Measurements from ENCODE around the gene CDC14C.

The CDC14C gene

GRCh38 chr7:48964074-48964473 is 39.7 kb downstream of the CDC14C start:
- H3K4me3 ChIP-seq (ENCODE audit: low read depth in 1 of 2, low read length in 2 of 2): no peak overlapping the region
- no peaks in the 10 kb centered on the region for H3K27me3 ChIP-seq (ENCODE audit: control insufficient read depth in 1 of 2, insufficient read depth in 2 of 2, low read length in 2 of 2)
- H3K9ac ChIP-seq (ENCODE audit: low read depth in 1 of 2, low read length in 2 of 2): no peak overlapping the region
- no peaks in the 10 kb centered on the region for H3K4me1 ChIP-seq (ENCODE audit: control insufficient read depth in 1 of 2, insufficient read depth in 2 of 2, low read length in 2 of 2)
- no peaks in the 10 kb centered on the region for H3K36me3 ChIP-seq (ENCODE audit: control insufficient read depth in 1 of 2, insufficient read depth in 2 of 2, low read length in 2 of 2)
- H3K27ac ChIP-seq (ENCODE audit: low read depth, low read length): no peak overlapping the region
- peaks cover 0 to 2% of the 10 kb centered on the region in 2 donors for H3K9me3 ChIP-seq (ENCODE audit: control insufficient read depth in 1 of 2, low read length in 2 of 2)

DNA sequence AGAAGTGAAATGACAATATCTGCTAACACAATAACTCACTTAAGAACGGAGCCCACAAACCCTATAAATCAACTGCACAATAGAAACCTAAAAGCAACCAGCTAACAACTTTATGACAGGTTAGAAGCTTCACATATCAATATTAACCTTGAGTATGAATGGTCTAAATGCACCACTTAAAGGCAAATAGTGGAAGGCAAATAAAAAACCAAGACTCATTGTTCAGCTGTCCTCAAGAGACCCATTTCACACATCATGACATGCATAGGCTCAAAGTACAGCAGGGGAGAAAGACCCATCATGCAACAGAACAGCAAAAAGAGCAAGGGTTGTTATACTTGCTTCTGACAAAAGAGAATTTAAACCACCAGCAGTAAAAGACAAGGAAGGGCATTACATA is 46.8 kb downstream of the CDC14C start:
- H3K27ac ChIP-seq (ENCODE audit: low read depth, low read length): no peak overlapping the region
- no peaks in the 10 kb centered on the region for H3K36me3 ChIP-seq (ENCODE audit: control insufficient read depth in 1 of 2, insufficient read depth in 2 of 2, low read length in 2 of 2)
- H3K9ac ChIP-seq (ENCODE audit: low read depth in 1 of 2, low read length in 2 of 2): no peak overlapping the region
- no peaks in the 10 kb centered on the region for H3K27me3 ChIP-seq (ENCODE audit: control insufficient read depth in 1 of 2, insufficient read depth in 2 of 2, low read length in 2 of 2)
- H3K4me3 ChIP-seq (ENCODE audit: low read depth in 1 of 2, low read length in 2 of 2): no peak overlapping the region
- no peaks in the 10 kb centered on the region for H3K4me1 ChIP-seq (ENCODE audit: control insufficient read depth in 1 of 2, insufficient read depth in 2 of 2, low read length in 2 of 2)
- H3K9me3 ChIP-seq (ENCODE audit: control insufficient read depth in 1 of 2, low read length in 2 of 2): peaks cover 0 to 13% of the 10 kb centered on the region in 2 donors

DNA sequence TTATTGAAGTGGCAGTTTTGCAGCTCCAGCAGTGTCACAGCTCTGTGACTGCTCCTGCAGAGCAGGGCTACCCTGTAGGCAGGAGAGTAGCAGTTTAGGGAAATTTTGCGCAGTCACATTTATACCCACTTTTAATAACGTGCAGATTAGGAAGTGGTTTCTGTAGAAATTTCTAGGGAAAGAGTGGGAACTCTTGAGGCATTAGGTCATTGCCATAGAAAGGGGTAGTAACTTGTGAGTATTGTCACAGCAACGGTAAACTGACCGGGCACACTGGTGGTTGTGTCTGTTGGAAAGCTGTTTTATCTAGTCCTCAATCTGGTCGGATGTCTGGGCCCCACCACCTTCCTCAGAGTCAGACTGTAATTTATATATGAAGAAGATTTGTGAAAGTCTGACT is 51.9 kb downstream of the CDC14C start:
- H3K4me3 ChIP-seq (ENCODE audit: low read depth in 1 of 2, low read length in 2 of 2): no peak overlapping the region
- no peaks in the 10 kb centered on the region for H3K4me1 ChIP-seq (ENCODE audit: control insufficient read depth in 1 of 2, insufficient read depth in 2 of 2, low read length in 2 of 2)
- no peaks in the 10 kb centered on the region for H3K36me3 ChIP-seq (ENCODE audit: control insufficient read depth in 1 of 2, insufficient read depth in 2 of 2, low read length in 2 of 2)
- H3K9ac ChIP-seq (ENCODE audit: low read depth in 1 of 2, low read length in 2 of 2): no peak overlapping the region
- H3K27ac ChIP-seq (ENCODE audit: low read depth, low read length): no peak overlapping the region
- H3K27me3 ChIP-seq (ENCODE audit: control insufficient read depth in 1 of 2, insufficient read depth in 2 of 2, low read length in 2 of 2): no peaks in the 10 kb centered on the region
- H3K9me3 ChIP-seq (ENCODE audit: control insufficient read depth in 1 of 2, low read length in 2 of 2): peaks cover 0 to under 1% of the 10 kb centered on the region in 2 donors

GRCh38 chr7:48976850-48977249 is 52.5 kb downstream of the CDC14C start:
- Histone ChIP-seq H3K4me3 (ENCODE audit: low read depth in 1 of 2, low read length in 2 of 2) (no peak overlapping the region), H3K4me1 (ENCODE audit: control insufficient read depth in 1 of 2, insufficient read depth in 2 of 2, low read length in 2 of 2) (no peaks in the 10 kb centered on the region), H3K36me3 (ENCODE audit: control insufficient read depth in 1 of 2, insufficient read depth in 2 of 2, low read length in 2 of 2) (no peaks in the 10 kb centered on the region), H3K27ac (ENCODE audit: low read depth, low read length) (no peak overlapping the region), H3K9me3 (ENCODE audit: control insufficient read depth in 1 of 2, low read length in 2 of 2) (peaks cover 0 to 3% of the 10 kb centered on the region in 2 donors), H3K9ac (ENCODE audit: low read depth in 1 of 2, low read length in 2 of 2) (no peak overlapping the region), H3K27me3 (ENCODE audit: control insufficient read depth in 1 of 2, insufficient read depth in 2 of 2, low read length in 2 of 2) (no peaks in the 10 kb centered on the region)
